Heart left ventricle (tissue), 13 donors: ENCODE results near the gene C1orf116.

ENCODE experiments used
- CTCF ChIP-seq, 12 donors: fragments of 200-600 bp; sonication (generic) in 4 of 12; IDR thresholded peaks; one replicate each; pipeline versions ENCODE4 v1.5.0 to v1.8.0; 2018 to 2022; ENCODE audit warnings: antibody characterized with exemption in 12 of 12, mild to moderate bottlenecking in 5 of 12
- POLR2A ChIP-seq, 2 donors: fragments of 450-650 bp; IDR thresholded peaks; one replicate each; pipeline ENCODE4 v1.6.1; 2017; ENCODE audit warnings: antibody characterized with exemption in 2 of 2, mild to moderate bottlenecking in 2 of 2, moderate library complexity in 2 of 2
- donor health status: ischemic (EF 13 %, LVEDD 7.1; RV severe dilation, severe dysfunction).
- donor health status: DM: no; HTN: yes; CAD: no.
- donor health status: DM: no; HTN: no; CAD: no.
- donor health status: ischemic (EF 25% LVEDD 6.9; RV normal size, moderate dysfunction).
- donor health status: ischemic (EF 25% LVEDD 5.7; RV mildly dilated, moderate dysfunction).
- donor health status: ischemic (EF 35%, LVEDD 5.7; RV mildly dilated, moderate dysfunction).
- donor health status: nonischemic (EF 11% LVEDD 7.7; RV severe dilation, severe dysfunction).
- donor health status: DM: yes; HTN: yes; CAD: no.
- donor health status: PGD.
- donor health status: ischemic (EF 29% LVEDD 5.4; RV normal size, mild dysfunction).
- donor health status: nonischemic (EF 23%, LVEDD 6.1; RV moderate dilation, normal function).

GRCh38 chr1:207078578-207079132 is 46.1 kb upstream of the C1orf116 start:
- TF ChIP-seq CTCF (IDR thresholded peaks at IDR 0.05) (no peak), POLR2A (IDR thresholded peaks at IDR 0.05) (no peak)
